GM12872 (cell line): ENCODE results near the gene SOX15.

Experiments
- TF ChIP-seq, protein P1 (sequence below): IDR thresholded peaks from 3 replicates; pipeline ENCODE4 v1.5.1; 2011; ENCODE audit warnings: low read depth, mild to moderate bottlenecking, low read length, moderate library complexity; ENCODE audit not compliant: insufficient read depth

Gene SOX15

DNA sequence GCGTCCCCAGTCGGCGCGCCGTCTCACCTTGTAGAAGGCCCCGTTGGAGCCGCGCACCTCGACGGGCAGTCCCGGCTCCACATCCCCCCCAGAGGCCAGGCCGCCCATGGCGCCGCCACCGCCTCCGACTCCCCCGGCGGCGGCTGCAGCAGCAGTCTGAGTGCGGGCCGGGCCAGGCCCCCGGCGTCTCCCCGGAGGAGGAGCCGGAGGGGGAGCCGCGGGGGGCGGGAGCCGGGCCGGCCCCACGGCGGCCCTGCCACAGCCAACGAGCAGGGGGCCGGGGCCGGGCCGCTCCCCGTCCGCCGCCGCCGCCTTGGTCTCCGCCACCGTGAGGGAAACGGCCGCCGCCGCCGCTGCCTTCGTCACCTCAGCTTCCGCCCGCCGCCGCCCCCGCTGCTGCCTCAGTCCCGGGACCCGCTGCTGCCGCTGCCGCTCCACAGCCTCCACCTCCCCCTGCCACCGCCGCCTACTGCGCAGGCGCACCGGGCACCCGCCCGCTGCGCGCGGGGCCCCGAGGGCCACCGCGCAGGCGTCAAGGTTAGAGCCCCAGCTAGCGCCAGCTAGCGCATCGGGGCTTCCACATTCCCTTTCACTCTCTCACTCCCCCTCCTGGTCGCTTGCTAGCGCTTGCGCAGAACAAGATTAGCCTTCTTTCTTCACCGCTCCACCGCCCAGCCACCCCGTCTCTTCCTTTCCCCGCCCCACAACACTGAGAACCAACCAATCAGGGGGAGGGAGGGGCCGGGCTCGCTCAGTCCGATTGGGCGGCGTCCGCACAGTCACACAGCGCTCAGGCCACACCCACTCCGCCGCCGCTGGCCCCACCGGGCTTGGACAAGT lies 24.8 kb upstream of the SOX15 start, which contains the start of gene FXR2:
TSS of gene FXR2 (minus strand) at position 473 of the 840 bp plus-strand sequence. CDS start at position 108, 365 bp downstream.
- TF ChIP-seq, protein P1, sequence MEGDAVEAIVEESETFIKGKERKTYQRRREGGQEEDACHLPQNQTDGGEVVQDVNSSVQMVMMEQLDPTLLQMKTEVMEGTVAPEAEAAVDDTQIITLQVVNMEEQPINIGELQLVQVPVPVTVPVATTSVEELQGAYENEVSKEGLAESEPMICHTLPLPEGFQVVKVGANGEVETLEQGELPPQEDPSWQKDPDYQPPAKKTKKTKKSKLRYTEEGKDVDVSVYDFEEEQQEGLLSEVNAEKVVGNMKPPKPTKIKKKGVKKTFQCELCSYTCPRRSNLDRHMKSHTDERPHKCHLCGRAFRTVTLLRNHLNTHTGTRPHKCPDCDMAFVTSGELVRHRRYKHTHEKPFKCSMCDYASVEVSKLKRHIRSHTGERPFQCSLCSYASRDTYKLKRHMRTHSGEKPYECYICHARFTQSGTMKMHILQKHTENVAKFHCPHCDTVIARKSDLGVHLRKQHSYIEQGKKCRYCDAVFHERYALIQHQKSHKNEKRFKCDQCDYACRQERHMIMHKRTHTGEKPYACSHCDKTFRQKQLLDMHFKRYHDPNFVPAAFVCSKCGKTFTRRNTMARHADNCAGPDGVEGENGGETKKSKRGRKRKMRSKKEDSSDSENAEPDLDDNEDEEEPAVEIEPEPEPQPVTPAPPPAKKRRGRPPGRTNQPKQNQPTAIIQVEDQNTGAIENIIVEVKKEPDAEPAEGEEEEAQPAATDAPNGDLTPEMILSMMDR, result peak; percentile 76

DNA sequence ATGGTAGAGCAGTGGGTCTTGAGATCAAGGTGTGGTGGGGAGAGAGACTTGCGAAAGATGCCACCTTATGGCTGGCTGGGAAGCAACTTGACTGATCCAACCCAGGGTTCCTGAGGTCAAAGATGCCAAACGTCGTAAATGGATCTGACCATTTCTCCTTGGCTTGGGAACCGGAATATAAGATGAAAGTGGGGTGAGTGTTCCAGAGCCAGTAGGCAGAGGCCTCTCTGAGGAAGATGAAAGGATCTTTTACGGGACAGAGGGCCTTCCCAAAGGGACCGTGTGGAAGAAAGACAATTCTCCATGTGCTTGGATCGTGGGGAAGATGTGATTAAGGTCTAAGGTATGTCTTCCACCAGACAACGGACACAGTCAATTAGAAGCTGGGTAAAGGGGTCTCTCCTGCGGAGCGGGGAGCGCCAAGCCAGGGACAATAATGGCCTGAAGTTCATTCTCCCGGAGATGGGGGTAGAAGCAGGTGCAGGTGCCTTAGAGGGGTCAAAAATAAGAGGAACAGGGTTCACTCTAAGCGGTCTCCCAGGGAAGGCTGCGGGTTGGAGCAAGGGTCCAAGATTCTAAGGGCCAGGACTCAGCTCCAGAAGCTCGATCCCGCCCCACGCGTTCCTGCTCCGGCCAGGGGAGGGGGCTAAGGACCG lies 24.0 kb upstream of the SOX15 start:
- TF ChIP-seq, protein P1, result no peak

DNA sequence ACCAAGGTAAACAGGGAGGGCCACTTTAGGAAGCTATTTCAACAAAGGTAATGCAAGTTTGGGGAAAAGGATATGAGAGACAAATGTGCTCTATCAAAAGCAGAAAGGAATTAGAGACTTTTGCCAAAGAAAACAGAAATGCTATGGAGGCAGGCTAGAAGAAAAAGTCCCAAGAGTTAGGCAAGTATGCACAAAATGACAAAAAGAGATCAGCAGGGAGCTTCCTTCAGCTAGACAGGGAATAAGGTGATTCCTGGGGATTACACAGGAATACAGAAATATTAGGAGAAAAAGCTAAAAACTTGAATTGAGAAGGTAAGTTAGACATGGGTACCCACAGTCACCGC lies 22.4 kb upstream of the SOX15 start:
- TF ChIP-seq, protein P1, result no peak

DNA sequence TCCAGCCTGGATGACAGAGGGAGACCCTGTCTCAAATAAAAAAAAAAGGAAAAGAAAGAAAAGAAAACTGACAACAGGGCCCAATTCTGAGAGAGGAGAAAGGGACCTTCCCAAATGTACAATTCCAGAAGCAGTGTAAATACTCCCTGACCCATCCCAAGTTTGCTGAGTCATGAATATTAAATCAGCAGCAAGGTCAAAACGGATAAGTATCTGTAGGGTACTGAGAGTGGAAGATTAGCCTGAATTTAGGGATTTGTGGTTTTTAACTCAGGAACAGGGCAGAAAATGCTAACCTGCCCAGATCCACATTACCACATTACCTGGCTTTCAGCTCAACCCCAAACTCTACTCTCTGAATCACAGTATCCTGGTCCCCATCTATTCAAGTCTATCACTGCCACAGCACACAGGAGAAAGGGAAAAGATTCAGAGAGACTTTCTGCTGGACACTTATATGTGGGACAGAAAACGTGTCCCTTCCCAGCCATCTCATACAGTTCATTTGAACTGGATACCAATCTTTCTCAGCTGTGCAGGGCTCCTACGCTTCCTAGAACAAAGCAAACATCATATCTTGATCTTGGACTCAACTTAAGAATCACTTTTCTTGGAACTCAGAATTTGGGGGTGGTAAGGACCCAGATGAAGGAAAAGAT lies 21.9 kb upstream of the SOX15 start:
- TF ChIP-seq, protein P1, result no peak

DNA sequence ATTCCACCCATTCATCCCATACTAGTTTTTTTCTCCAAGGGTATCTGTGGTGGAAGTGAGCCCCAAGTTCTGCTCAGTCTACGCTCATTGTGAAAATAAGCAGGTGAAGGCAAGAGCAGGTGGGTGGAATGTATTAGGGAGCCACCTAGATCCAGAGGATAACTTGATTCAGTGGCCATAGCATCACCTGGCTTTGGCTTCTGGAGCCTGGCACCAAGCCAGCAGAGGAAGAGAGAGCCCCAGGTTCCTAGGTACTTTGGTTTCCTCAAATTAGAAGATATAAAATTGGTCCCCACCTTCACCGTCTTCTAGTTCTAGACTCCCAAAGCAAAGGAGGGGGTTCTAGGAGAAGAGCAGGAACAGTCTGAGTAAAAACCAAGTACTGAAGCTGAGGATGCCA lies 20.7 kb upstream of the SOX15 start:
- TF ChIP-seq, protein P1, result no peak

DNA sequence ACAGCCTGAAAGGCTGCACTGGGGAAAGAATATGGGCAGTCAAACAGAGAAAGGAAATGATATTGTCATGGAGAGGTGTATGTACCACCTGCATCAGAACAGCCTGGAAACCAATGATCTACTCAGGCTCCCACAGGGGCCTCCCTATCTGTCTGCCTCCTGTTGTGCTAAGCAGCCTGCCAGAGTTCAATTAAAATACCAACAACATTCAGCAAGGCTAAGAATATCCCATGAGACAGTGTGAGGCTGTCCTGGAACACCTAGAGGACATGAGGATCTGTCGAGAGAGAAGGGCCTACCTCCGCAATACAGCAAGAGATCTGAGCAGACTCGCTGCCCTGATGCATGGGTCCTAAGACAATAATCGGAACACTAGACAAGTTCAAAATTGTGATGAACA lies 16.4 kb upstream of the SOX15 start:
- TF ChIP-seq, protein P1, result no peak

DNA sequence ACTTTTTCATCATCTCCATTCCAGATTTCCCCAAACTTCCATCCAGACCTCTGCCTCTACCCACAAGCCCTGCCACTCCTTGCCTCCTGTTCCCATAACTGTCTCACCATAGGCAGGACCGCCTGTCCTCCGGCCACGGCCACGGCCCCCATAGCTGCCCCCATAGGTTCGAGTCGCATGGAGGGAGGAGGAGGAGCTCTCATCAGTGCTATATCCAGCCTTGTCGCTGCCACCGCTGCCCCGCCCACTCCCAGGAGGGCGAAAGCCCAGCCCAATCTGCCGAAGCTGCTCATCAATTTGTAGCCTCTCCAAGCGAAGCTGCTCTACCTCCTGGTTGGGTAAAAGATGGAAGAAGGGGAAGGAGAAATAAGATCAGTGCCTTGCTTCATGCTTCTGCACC lies 3.4 kb upstream of the SOX15 start:
- TF ChIP-seq, protein P1, result no peak
